CD4-positive, alpha-beta memory T cell (primary cell): Measurements from ENCODE around the gene IP6K1. TPM values are rescaled to one million over a fixed set of nuclear protein-coding genes. Genes with fewer than 3 reads are reported as not detected.

Experiments used
- CTCF ChIA-PET: fragments of 350-600 bp; sonication (Branson Sonifier 250); formaldehyde crosslinking; loops from one replicate; lab custom pipeline; 2021; ENCODE audit warnings: inconsistent platforms; ENCODE audit not compliant: partially characterized antibody; lab: Charles Lee
- POLR2A ChIA-PET: fragments of 350-600 bp; sonication (Branson Sonifier 250); formaldehyde crosslinking; loops from one replicate; lab custom pipeline; 2021; ENCODE audit not compliant: partially characterized antibody; lab: Charles Lee
- DNase-seq, 5 donors: peaks; one replicate each; pipeline versions ENCODE4 v3.0.0 to v3.0.0-alpha.2; 2020 to 2022; ENCODE audit warnings: mixed read lengths in 1 of 5
- H3K27ac ChIP-seq: one replicate; pipeline ENCODE4 v1.7.0; 2013; ENCODE audit warnings: low read depth, low read length
- H3K27me3 ChIP-seq: 2 replicates; pipeline ENCODE4 v1.7.0; 2013; ENCODE audit warnings: mild to moderate bottlenecking, low read length, moderate library complexity; ENCODE audit not compliant: insufficient read depth
- H3K36me3 ChIP-seq: 2 replicates; pipeline ENCODE4 v1.7.0; 2013; ENCODE audit warnings: mild to moderate bottlenecking, low read length, moderate library complexity; ENCODE audit not compliant: insufficient read depth
- H3K4me1 ChIP-seq: 2 replicates; pipeline ENCODE4 v1.7.0; 2013; ENCODE audit warnings: mild to moderate bottlenecking, low read length, moderate library complexity; ENCODE audit not compliant: insufficient read depth
- H3K4me3 ChIP-seq, 2 donors: one replicate each; pipeline ENCODE4 v1.7.0; 2013; ENCODE audit warnings: low read length in 2 of 2, mild to moderate bottlenecking in 1 of 2
- H3K9me3 ChIP-seq, 2 donors: one replicate each; pipeline ENCODE4 v1.7.0; 2013; ENCODE audit warnings: low read length in 2 of 2, control low read depth in 1 of 2; ENCODE audit not compliant: control insufficient read depth in 1 of 2
- H3K27ac Mint-ChIP-seq, 7 donors: one replicate each; pipeline ENCODE4 v1.8.0; 2020 to 2021; ENCODE audit warnings: mixed read lengths in 7 of 7, mild to moderate bottlenecking in 6 of 7, inconsistent platforms in 3 of 7, moderate library complexity in 3 of 7
- H3K27me3 Mint-ChIP-seq, 2 donors: one replicate each; pipeline ENCODE4 v1.8.0; 2020 to 2021; ENCODE audit warnings: mixed read lengths in 2 of 2
- H3K36me3 Mint-ChIP-seq, 2 donors: one replicate each; pipeline ENCODE4 v1.8.0; 2020 to 2021; ENCODE audit warnings: mixed read lengths in 2 of 2, inconsistent platforms in 1 of 2, mild to moderate bottlenecking in 1 of 2
- H3K4me1 Mint-ChIP-seq, 4 donors: one replicate each; pipeline ENCODE4 v1.8.0; 2020 to 2021; ENCODE audit warnings: mixed read lengths in 4 of 4, mild to moderate bottlenecking in 1 of 4
- H3K4me3 Mint-ChIP-seq, 8 donors: one replicate each; pipeline ENCODE4 v1.8.0; 2020 to 2021; ENCODE audit warnings: mixed read lengths in 8 of 8, mild to moderate bottlenecking in 7 of 8, moderate library complexity in 6 of 8, inconsistent platforms in 3 of 8
- H3K9me3 Mint-ChIP-seq, 8 donors: one replicate each; pipeline ENCODE4 v1.8.0; 2020 to 2021; ENCODE audit warnings: mixed read lengths in 8 of 8, mild to moderate bottlenecking in 5 of 8, inconsistent platforms in 3 of 8, moderate library complexity in 1 of 8
- intact Hi-C: fragments of 100-400 bp; cut with micrococcal nuclease; formaldehyde crosslinking; loops from one replicate; pipeline ENCODE4 v1.15.1; 2023
- microRNA-seq: library from miRNA; unstranded; fragments of <30 nt; microRNA quantifications from one replicate; pipeline ENCODE4 v1.2.0, GENCODE V29; 2021; ENCODE audit warnings: borderline replicate concordance, borderline number of aligned reads, borderline microRNAs expressed, mixed read lengths
- polyA plus RNA-seq, 2 donors: library from polyadenylated mRNA; unstranded; fragments of 300-500 nt; fragmentation: Illumina TruSeq; gene quantifications; one replicate each; pipeline ENCODE4 v1.2.3, GENCODE V29; 2021
- total RNA-seq, 2 experiments: library from RNA; stranded (reverse); gene quantifications; one replicate each; pipeline ENCODE4 v1.2.3, GENCODE V29; 2021

The IP6K1 gene
- total and polyA plus RNA-seq, 4 experiments from 2014 or later, result 19.4 to 60.0 (median 44.4) TPM

DNA sequence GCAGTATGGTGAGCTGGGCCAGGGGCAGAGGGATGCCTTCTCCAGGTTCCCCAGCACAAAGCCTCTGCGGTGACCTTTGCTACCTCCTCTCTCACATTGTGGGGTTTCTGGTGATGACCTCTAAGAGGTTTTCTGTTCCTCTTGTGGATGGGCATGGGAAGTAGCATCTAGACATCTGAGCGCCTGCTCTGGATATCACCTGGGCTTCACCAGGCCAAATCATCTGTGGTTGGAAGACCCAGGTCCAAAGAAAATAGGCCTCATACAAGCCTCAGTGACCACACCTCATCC is 105.2 kb downstream of the IP6K1 start:
- intact Hi-C loops, result no loop called here
- peaks cover 7 to 18% (median 9%) of the 10 kb centered on the region in 4 donors for H3K4me1 Mint-ChIP-seq
- H3K9me3 Mint-ChIP-seq, result no peaks in the 10 kb centered on the region
- Histone ChIP-seq H3K4me1 (peaks cover 6% of the 10 kb centered on the region), H3K36me3 (peaks cover 77% of the 10 kb centered on the region), H3K9me3 (no peaks in the 10 kb centered on the region), H3K4me3 (no peak overlapping the region), H3K27ac (no peak overlapping the region), H3K27me3 (no peaks in the 10 kb centered on the region)
- CTCF ChIA-PET, result no interaction called here
- no peak overlapping the region for H3K27ac Mint-ChIP-seq
- no peak overlapping the region for H3K4me3 Mint-ChIP-seq
- no peaks in the 10 kb centered on the region for H3K27me3 Mint-ChIP-seq
- H3K36me3 Mint-ChIP-seq, result peaks cover 28 to 54% of the 10 kb centered on the region in 2 donors
- POLR2A ChIA-PET, result no interaction called here
- DNase-seq, result no peak

GRCh38 chr3:49680493-49681231 is 105.7 kb downstream of the IP6K1 start:
- no peak overlapping the region for H3K27ac ChIP-seq
- H3K36me3 ChIP-seq, result peaks cover 82% of the 10 kb centered on the region
- H3K36me3 Mint-ChIP-seq, result peaks cover 34 to 57% of the 10 kb centered on the region in 2 donors
- no peaks in the 10 kb centered on the region for H3K27me3 Mint-ChIP-seq
- no peaks in the 10 kb centered on the region for H3K9me3 Mint-ChIP-seq
- H3K27me3 ChIP-seq, result no peaks in the 10 kb centered on the region
- DNase-seq, result no peak
- no peaks in the 10 kb centered on the region for H3K9me3 ChIP-seq
- no peak overlapping the region for H3K4me3 ChIP-seq
- ChIA-PET CTCF (no interaction called here), POLR2A (no interaction called here)
- peaks cover 10 to 23% (median 12%) of the 10 kb centered on the region in 4 donors for H3K4me1 Mint-ChIP-seq
- intact Hi-C loops, result no loop called here
- no peak overlapping the region for H3K4me3 Mint-ChIP-seq
- no peak overlapping the region for H3K27ac Mint-ChIP-seq
- H3K4me1 ChIP-seq, result peaks cover 11% of the 10 kb centered on the region

GRCh38 chr3:49675912-49676311 is 110.4 kb downstream of the IP6K1 start:
- no peaks in the 10 kb centered on the region for H3K9me3 ChIP-seq
- no peak overlapping the region for H3K27ac ChIP-seq
- Mint-ChIP-seq H3K9me3 (no peaks in the 10 kb centered on the region), H3K4me1 (peaks cover 24 to 50% (median 38%) of the 10 kb centered on the region in 4 donors), H3K36me3 (peaks cover 36 to 53% of the 10 kb centered on the region in 2 donors), H3K27me3 (no peaks in the 10 kb centered on the region), H3K4me3 (peak overlapping the region in 5 of 8 donors; percentile 34 to 43 (median 38)), H3K27ac (peak overlapping the region in 1 of 7 donors; percentile 98)
- no peak overlapping the region for H3K4me3 ChIP-seq
- intact Hi-C loops, result loop anchor here (10.0 kb wide), 1 partner anchor 261 kb away; the partner anchor contains the start of genes RHOA and TCTA
- ChIA-PET POLR2A (interaction anchor here (1.2 kb wide), 1 partner anchor 582 kb away, joined by 3 read pairs; the partner anchor contains the start of gene QRICH1), CTCF (interaction anchor here (2.9 kb wide), 1 partner anchor 136 kb away, joined by 15 read pairs; no protein-coding TSS in a partner anchor)
- no peak for DNase-seq
- H3K36me3 ChIP-seq, result peaks cover 51% of the 10 kb centered on the region
- peaks cover 32% of the 10 kb centered on the region for H3K4me1 ChIP-seq
- H3K27me3 ChIP-seq, result no peaks in the 10 kb centered on the region

DNA sequence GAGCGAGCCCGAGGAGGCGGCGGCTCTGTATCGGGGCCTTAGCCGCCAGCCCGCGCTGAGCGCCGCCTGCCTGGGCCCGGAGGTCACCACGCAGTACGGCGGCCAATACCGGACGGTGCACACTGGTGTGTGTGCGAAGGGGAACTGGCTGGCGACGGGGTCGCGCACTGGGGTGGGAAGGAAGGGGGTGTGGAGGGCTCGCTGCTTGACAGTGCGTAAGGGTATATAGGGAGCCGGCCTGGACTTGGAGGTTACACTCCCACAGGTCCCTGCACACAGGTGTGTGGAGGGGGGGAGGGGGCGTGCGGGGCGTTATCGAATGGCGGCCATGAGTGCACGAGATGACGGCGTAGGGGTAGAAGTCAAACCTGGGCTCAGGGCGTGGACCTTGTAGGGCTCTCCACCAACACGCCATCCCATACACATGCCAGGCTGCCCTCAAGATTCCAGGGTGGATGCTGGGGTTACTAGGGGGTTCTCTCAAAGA is 111.8 kb downstream of the IP6K1 start:
- no peaks in the 10 kb centered on the region for H3K27me3 ChIP-seq
- peak in 1 of 5 donors; percentile 58 for DNase-seq
- peaks cover 38% of the 10 kb centered on the region for H3K36me3 ChIP-seq
- peak overlapping the region; percentile 29 to 99 (median 89) for H3K27ac Mint-ChIP-seq
- ChIA-PET POLR2A (interaction anchor here (0.6 to 4.0 kb wide), 4 partner anchors 44 to 580 kb away, joined by 3 to 85 read pairs (median 3); partner anchors contain the start of genes QRICH1 and USP4), CTCF (interaction anchor here (2.9 kb wide), 1 partner anchor 134 kb away, joined by 15 read pairs; no protein-coding TSS in a partner anchor)
- H3K27ac ChIP-seq, result peak overlapping the region; percentile 77
- H3K4me3 Mint-ChIP-seq, result peak overlapping the region; percentile 90 to 99 (median 94)
- peak overlapping the region; percentile 48 to 75 for H3K4me3 ChIP-seq
- no peaks in the 10 kb centered on the region for H3K9me3 Mint-ChIP-seq
- peaks cover 25 to 39% of the 10 kb centered on the region in 2 donors for H3K36me3 Mint-ChIP-seq
- no peaks in the 10 kb centered on the region for H3K27me3 Mint-ChIP-seq
- intact Hi-C loops, result loop anchor here (1.0 to 10.0 kb wide), 6 partner anchors 15 to 332 kb away; partner anchors contain the start of genes DAG1, GMPPB, MST1 and RBM6
- H3K4me1 ChIP-seq, result peaks cover 32% of the 10 kb centered on the region
- H3K9me3 ChIP-seq, result no peaks in the 10 kb centered on the region
- H3K4me1 Mint-ChIP-seq, result peaks cover 20 to 50% (median 34%) of the 10 kb centered on the region in 4 donors

Small RNA genes within 50 kb of the gene (microRNA-seq; reads per million reads assigned to microRNA genes)
- gene MIR5193, result 1.9 reads per million

Other genes starting within 250 kb of the IP6K1 start
- under 1 TPM; 0.06 to 0.15 TPM for gene BSN, start 232.1 kb downstream of the IP6K1 start, total RNA-seq
- under 1 TPM in 1 of 2 donors, not detected in 1; 0.01 TPM for gene BSN, start 232.1 kb downstream of the IP6K1 start, polyA plus RNA-seq
- 100 to 1,000 TPM; 130 to 136 TPM for gene APEH, start 112.2 kb downstream of the IP6K1 start, total RNA-seq
- gene APEH, start 112.2 kb downstream of the IP6K1 start, polyA plus RNA-seq, result 100 to 1,000 TPM; 100 to 140 TPM
- 10 to 100 TPM in 1 of 2 experiments, 1 to 10 TPM in 1; 6.3 to 10.2 TPM for gene MST1, start 97.1 kb downstream of the IP6K1 start, total RNA-seq
- under 1 TPM in 1 of 2 donors, not detected in 1; 0.94 TPM for gene MST1, start 97.1 kb downstream of the IP6K1 start, polyA plus RNA-seq
- 10 to 100 TPM; 69.7 to 74.7 TPM for gene RNF123, start 97.0 kb downstream of the IP6K1 start, total RNA-seq
- 10 to 100 TPM in 1 of 2 donors, 1 to 10 TPM in 1; 3.1 to 25.0 TPM for gene RNF123, start 97.0 kb downstream of the IP6K1 start, polyA plus RNA-seq
- gene AMIGO3, start 66.9 kb downstream of the IP6K1 start, total RNA-seq, result not detected
- not detected for gene AMIGO3, start 66.9 kb downstream of the IP6K1 start, polyA plus RNA-seq
- 10 to 100 TPM; 59.5 to 61.3 TPM for gene GMPPB, start 62.6 kb downstream of the IP6K1 start, total RNA-seq
- 10 to 100 TPM; 22.2 to 24.0 TPM for gene GMPPB, start 62.6 kb downstream of the IP6K1 start, polyA plus RNA-seq
- under 1 TPM in 1 of 2 experiments, not detected in 1; 0.17 TPM for gene CDHR4, start 13.3 kb upstream of the IP6K1 start, total RNA-seq
- gene CDHR4, start 13.3 kb upstream of the IP6K1 start, polyA plus RNA-seq, result not detected
- 1 to 10 TPM in 1 of 2 experiments, under 1 TPM in 1; 0.55 to 1.2 TPM for gene INKA1, start 16.7 kb upstream of the IP6K1 start, total RNA-seq
- 1 to 10 TPM in 1 of 2 donors, under 1 TPM in 1; 0.45 to 1.5 TPM for gene INKA1, start 16.7 kb upstream of the IP6K1 start, polyA plus RNA-seq
- gene UBA7, start 27.4 kb upstream of the IP6K1 start, total RNA-seq, result 100 to 1,000 TPM; 269 to 299 TPM
- gene UBA7, start 27.4 kb upstream of the IP6K1 start, polyA plus RNA-seq, result 10 to 100 TPM; 39.8 to 45.7 TPM
- gene TRAIP, start 70.0 kb upstream of the IP6K1 start, total RNA-seq, result 1 to 10 TPM; 4.6 to 6.7 TPM
- 1 to 10 TPM; 1.0 to 1.9 TPM for gene TRAIP, start 70.0 kb upstream of the IP6K1 start, polyA plus RNA-seq
- gene CAMKV, start 83.4 kb upstream of the IP6K1 start, total RNA-seq, result not detected
- gene CAMKV, start 83.4 kb upstream of the IP6K1 start, polyA plus RNA-seq, result not detected
- 1 to 10 TPM; 1.3 TPM for gene MST1R, start 117.3 kb upstream of the IP6K1 start, total RNA-seq
- under 1 TPM in 1 of 2 donors, not detected in 1; 0.38 TPM for gene MST1R, start 117.3 kb upstream of the IP6K1 start, polyA plus RNA-seq
- 10 to 100 TPM in 1 of 2 experiments, 1 to 10 TPM in 1; 9.5 to 11.1 TPM for gene MON1A, start 143.3 kb upstream of the IP6K1 start, total RNA-seq
- gene MON1A, start 143.3 kb upstream of the IP6K1 start, polyA plus RNA-seq, result 10 to 100 TPM; 15.2 to 16.5 TPM
- 100 to 1,000 TPM; 191 to 194 TPM for gene RBM6, start 153.6 kb upstream of the IP6K1 start, total RNA-seq
- gene RBM6, start 153.6 kb upstream of the IP6K1 start, polyA plus RNA-seq, result 10 to 100 TPM; 17.9 to 45.7 TPM